ENCODE results near the gene TMEM229B. TPM values are rescaled to one million over a fixed set of nuclear protein-coding genes. Genes with fewer than 3 reads are reported as not detected.

Gene TMEM229B
- total RNA-seq, 1 experiment from 2014 or later = 3.1 TPM

DNA sequence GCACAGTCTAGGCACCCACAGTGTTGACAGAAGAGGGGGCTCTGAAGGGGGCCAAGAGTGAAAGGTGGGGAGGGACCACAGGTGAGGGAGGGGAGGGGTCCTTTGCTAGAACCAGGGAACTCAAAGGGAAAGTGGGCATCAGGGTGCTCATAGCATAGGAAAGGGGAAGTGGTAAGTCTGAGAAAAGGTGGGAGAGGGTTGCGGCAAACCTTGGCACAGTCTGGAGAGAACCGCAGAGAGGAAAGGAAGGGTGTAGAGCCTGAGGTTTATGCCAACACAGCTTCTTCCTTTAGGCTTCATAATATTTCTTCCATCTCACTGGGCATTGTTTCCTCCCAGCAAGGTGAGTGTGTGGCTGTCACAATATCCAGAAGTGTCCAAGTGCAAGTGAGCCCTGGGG lies 65.1 kb downstream of the TMEM229B start:
- no peak for DNase-seq (ENCODE audit: low spot score)

GRCh38 chr14:67421356-67422224 lies 66.9 kb downstream of the TMEM229B start:
- DNase-seq (ENCODE audit: low spot score) = no peak

Other genes with a start within 250 kb of the TMEM229B start
- gene PALS1, start 247.3 kb downstream of the TMEM229B start, total RNA-seq (2014; rRNA removed; shearing (Covaris generic)) = 66.4 and 72.8 TPM in 2 replicates
- gene ATP6V1D, start 128.9 kb downstream of the TMEM229B start, total RNA-seq (2014; rRNA removed; shearing (Covaris generic)) = 159 and 183 TPM in 2 replicates
- 316 and 323 TPM in 2 replicates for gene EIF2S1, start 128.4 kb downstream of the TMEM229B start, total RNA-seq (2014; rRNA removed; shearing (Covaris generic))
- gene PLEK2, start 76.6 kb downstream of the TMEM229B start, total RNA-seq (2014; rRNA removed; shearing (Covaris generic)) = 0.69 and 4.1 TPM in 2 replicates
- gene PLEKHH1, start 44.6 kb upstream of the TMEM229B start, total RNA-seq (2014; rRNA removed; shearing (Covaris generic)) = 1.3 and 5.0 TPM in 2 replicates
- gene PIGH, start 111.5 kb upstream of the TMEM229B start, total RNA-seq (2014; rRNA removed; shearing (Covaris generic)) = 11.5 and 18.6 TPM in 2 replicates
- gene ARG2, start 131.2 kb upstream of the TMEM229B start, total RNA-seq (2014; rRNA removed; shearing (Covaris generic)) = 2.4 and 2.9 TPM in 2 replicates
- gene VTI1B, start 185.9 kb upstream of the TMEM229B start, total RNA-seq (2014; rRNA removed; shearing (Covaris generic)) = 27.7 and 28.4 TPM in 2 replicates
- 44.1 and 45.8 TPM in 2 replicates for gene RDH11, start 207.0 kb upstream of the TMEM229B start, total RNA-seq (2014; rRNA removed; shearing (Covaris generic))
- gene RDH12, start 213.2 kb upstream of the TMEM229B start, total RNA-seq (2014; rRNA removed; shearing (Covaris generic)) = 0.17 TPM in 1 of 2 replicates, not detected in the other

All from A172 (cell line).